Stimulated activated CD4-positive, alpha-beta T cell treated with anti-CD3 and anti-CD28 coated beads, Interleukin-12 subunit alpha, Interleukin-12 subunit beta, amount 100 ng/mL, for 48 hours (primary cell): Measurements from ENCODE around the gene ANKRD63.
A peak's percentile ranks its signal among the peaks of the same experiment; 100 is the strongest.

ENCODE experiments used
- DNase-seq, 3 donors: peaks; one replicate each; pipeline ENCODE4 v3.0.0-alpha.2; 2020; ENCODE audit warnings: low read depth in 2 of 3, low spot score in 1 of 3

The ANKRD63 gene

GRCh38 chr15:40279437-40280141, 3.3 kb downstream of the ANKRD63 start:
- DNase-seq: peak; percentile 28 to 69 (median 64)

DNA sequence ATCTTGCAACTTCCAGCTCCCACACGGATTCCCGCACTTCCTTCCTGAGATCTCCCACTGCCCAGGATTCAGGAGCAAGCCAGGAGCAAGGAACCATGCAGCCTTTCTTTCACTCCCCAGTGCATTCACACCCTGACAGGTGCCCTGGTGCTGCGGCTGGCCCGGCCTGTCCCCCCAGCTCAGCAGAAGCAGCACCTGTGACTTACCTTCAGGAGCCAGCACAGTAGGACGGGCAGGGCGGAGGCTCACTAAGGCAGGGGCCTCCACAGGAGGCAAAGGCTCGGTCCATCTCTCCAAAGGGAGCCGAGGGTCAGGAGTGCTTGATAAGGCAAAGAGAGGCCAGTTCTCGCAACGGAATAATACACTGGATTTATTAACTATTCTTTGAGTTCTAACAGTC, 4.8 kb downstream of the ANKRD63 start:
- DNase-seq: no peak

- DNase-seq: no peak
Measured at GRCh38 chr15:40277471-40277870, 5.4 kb downstream of the ANKRD63 start.

DNA sequence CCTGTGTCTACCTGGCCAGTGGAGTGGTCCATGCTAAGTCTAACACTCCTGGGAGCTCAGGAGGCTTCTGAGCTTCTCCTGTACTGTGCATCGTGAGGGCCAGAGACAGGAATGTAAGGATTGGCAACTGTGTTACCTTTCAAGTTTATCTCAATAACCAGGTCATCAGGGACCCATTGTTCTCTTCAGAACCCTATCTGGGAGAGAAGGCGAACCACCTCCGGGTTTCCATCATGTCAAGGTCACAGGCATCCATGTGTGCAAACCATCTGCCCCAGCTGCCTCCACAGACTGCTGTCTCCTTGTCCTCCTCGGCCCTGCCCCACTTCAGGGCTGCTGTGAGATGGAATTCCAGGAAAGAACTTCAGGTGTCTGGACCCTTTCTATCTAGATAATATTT, 5.9 kb downstream of the ANKRD63 start:
- no peak for DNase-seq

GRCh38 chr15:40275954-40276353, 6.9 kb downstream of the ANKRD63 start:
- DNase-seq: no peak

DNA sequence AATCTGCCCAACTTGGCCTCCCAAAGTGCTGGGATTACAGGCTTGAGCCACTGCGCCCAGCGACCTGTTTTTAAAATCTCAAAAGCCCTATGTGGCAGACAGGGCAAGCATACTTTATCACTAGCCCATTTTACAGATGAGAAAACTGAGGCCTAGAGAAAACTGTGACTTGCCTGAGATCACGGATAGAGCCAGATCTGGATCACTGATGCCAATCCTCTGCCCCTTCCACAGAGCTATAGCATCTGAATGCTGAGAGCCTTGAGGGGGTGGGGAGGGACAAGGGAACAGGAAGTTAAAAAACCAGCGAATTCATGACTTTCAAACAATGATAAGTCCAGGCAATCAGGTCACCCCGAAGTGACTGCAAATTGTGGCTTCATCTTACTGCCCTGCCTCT, 7.3 kb downstream of the ANKRD63 start:
- no peak for DNase-seq

DNA sequence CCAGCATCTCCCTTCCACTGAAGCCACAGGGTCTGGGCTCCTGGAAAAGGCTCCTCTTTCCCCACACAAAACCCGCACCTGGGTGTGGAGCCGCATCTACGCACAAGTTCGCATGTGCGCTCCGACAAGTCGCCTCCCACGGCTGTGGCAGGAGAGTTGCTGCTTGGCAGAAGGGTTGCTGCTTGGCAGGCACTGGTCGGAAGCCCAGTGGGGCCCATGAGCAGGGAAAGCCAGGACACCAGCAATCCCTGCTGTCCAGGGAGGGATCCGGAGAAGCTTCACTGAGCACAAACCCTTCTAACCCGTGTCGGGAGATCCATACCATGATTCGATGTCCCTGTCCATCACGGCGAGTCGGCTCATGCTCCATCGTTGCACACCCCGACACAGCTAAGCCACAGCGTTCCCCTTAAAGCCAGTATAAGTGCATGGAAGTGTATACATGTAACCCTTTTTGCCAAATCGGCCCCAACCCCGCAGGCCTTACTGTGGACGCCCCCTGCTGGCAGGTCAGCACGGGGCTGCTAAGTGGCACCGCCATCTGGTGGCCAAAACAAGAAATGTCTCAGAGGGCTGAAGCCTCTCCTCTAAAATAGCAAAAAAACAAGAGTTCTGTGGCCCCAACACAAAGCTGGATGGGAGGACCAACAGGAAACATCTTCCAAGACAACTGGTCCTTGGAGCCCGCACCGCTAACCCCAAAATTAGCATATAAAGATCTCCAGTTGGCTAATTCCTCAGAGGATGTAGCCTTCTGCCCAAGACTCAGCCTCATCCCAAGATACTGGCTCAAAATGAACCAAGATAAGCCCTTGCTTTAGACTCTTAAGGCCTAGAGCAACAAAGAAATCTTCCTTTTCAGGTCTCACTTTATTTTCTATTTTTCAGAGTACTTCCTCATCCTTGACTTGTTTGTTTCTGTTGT, 8.3 kb downstream of the ANKRD63 start:
- peak; percentile 75 to 90 (median 80) for DNase-seq

DNA sequence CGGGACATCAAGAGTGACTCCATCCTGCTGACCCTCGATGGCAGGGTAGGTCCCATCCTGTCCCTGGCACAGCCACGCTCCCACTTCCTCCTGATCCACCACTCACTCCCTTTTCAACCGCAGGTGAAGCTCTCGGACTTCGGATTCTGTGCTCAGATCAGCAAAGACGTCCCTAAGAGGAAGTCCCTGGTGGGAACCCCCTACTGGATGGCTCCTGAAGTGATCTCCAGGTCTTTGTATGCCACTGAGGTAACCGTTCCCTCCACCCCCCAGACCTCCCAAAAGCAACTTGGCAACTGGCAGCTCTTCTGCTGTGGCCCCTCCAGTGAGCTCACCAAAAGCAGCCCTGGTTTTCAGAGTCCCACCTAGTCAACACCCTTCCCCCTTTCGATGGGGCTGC, 9.4 kb downstream of the ANKRD63 start:
- no peak for DNase-seq

GRCh38 chr15:40272485-40273056, 10.3 kb downstream of the ANKRD63 start:
- no peak for DNase-seq

DNA sequence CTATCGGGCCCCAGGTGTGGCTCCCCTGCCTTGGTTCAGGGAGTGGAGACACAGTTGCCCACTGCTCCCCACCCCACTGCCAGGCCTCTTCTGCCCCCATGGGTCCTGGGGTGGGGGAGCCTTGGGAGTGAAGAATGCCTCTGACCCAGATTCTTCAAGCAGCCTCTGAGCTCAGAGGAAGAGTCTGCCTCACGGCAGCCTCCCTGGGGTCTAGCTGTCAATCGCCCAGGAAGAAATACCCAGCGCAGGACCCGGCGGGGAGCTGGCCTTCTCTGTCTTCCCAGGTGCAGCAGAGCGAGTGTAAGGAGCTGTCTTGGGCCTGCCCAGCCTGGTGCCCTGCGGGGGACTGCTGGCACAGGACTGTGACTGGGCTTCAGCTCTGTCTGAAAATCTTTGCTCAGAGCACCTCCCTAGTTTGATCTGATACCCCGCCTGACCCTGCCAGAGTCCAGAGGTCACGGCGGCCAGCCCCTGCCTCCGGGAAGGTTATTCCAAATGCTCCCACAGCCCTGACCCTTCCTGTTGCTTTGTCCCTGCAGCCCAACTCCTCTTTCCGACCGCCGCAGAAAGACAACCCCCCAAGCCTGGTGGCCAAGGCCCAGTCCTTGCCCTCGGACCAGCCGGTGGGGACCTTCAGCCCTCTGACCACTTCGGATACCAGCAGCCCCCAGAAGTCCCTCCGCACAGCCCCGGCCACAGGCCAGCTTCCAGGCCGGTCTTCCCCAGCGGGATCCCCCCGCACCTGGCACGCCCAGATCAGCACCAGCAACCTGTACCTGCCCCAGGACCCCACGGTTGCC, 11.0 kb downstream of the ANKRD63 start:
- no peak for DNase-seq

GRCh38 chr15:40270246-40270995, 12.4 kb downstream of the ANKRD63 start:
- DNase-seq: no peak

DNA sequence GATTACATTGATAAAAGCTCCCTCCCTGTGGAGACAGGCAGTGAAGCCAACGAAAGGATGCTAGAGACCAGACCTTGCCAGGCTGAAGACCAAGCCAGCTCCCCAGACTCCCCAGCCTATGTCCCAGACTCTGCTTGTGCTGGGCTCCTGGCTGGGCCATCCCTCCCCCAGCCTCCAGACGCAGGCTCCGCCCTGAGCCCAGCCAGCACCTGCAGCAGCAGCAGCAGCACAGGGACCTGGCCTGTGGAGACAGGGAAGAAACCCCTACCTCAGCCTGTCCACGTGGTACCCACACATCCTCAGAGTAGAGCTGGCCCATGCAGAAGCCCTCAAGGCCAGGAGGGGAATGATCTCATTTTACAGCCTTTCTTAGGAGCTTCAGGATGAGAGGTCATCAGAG, 13.3 kb downstream of the ANKRD63 start:
- no peak for DNase-seq

DNA sequence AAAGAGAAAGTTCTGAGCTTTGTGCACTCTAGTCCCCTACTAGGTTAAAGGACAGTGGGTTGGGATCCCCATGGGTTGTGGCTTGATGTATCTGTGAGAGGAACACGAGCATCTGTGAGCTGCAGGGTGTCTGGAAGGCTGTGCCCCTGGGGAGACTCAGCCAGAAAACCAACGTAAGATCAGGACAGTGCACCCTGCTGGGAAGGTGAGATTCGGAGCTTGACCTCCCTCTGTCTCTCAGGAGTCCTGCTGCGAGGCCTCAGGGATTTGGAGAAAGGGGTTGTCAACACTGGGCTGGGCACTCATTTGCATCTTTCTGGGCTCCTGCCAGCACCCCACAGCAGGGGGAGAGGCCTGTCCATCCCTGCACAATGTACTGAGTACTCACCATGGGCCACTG, 15.2 kb downstream of the ANKRD63 start:
- DNase-seq: no peak

DNA sequence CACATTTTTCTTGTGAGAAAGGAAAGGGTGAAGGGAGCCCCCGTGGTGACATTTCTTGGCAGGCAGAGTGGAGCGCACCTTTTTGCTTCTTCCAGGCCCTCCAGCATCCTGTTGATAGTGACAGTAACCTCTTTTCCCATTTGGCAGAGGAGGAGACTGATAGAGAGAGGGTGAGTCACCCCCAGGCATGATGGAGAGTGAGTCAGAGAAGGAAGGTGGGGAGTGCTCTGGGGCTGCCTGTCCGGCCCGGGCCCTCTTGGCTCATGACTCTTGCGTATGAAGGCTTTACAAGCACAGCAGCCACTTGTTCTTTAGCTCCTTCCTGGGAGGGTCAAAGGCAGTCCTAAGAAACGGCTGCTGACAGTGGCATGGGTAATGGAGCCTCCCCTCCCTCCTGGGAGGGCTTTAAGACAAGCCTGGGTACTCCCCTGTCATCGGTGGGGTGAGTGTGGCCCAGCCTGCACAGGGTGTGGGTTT, 16.0 kb downstream of the ANKRD63 start:
- DNase-seq: no peak

- DNase-seq: no peak
Measured at GRCh38 chr15:40265875-40266274, 17.0 kb downstream of the ANKRD63 start.

- no peak for DNase-seq
Measured at GRCh38 chr15:40265355-40265754, 17.5 kb downstream of the ANKRD63 start.

- no peak for DNase-seq
Measured at GRCh38 chr15:40264321-40265153, 18.3 kb downstream of the ANKRD63 start.

DNA sequence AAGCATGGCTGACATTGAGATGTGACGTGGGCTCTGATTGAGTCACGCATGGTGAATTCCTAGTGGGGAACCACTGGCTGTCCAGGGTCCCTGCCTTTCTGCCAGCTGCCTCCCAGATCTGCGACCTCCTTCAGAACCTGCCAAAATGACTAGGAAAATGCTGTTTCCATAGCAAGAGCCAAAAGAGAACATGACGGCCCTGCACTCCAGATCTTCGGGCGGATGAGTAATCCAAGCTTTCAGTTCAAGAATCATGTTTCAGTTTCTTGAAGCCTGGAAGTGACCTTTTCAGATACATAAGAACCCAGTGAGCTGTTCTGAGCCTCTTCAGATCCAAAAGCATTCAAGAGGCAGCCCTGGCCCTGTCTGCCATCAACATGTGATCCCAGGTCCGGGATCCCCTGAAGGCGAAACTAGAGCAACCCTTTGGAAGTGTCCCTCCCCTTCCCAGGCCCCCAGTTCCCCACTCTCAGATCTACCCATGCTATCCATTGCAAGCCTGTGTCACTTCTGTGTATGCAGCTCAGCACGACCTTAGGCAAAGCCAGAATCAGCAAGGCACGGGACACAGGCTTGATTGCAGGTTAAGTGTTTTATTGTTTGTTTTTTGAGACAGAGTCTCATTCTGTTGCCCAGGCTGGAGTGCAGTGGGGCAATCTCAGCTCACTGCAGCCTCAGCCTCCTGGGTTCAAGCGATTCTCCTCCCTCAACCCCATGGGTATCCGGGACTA, 19.7 kb downstream of the ANKRD63 start:
- DNase-seq: no peak

DNA sequence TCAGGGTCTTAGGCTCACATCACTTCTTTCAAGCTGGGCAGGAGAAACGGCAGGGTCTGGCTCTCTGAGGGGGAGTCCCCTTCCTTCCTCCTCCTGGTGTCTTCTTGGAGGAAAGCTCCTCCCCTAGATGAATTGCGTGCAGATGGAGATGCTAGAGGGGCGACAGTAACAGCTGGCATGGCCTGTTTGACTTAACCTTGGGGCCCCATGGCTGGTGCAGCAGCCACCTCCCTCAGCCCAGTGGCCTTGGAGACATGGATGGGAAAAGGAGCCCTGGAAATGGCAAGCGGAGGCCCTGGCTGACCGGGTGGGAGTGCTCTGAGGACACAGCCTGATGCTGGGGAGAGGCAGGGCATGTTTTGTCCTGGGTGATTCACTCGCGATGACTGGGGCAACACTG, 23.8 kb downstream of the ANKRD63 start:
- DNase-seq: no peak
